NCI-H526 (cell line): ENCODE results near the gene EXTL1.

ENCODE experiments used
- DNase-seq, 2 experiments: peaks; one replicate each; lab custom pipeline; 2025; lab: John Stamatoyannopoulos, UW

Gene EXTL1

DNA sequence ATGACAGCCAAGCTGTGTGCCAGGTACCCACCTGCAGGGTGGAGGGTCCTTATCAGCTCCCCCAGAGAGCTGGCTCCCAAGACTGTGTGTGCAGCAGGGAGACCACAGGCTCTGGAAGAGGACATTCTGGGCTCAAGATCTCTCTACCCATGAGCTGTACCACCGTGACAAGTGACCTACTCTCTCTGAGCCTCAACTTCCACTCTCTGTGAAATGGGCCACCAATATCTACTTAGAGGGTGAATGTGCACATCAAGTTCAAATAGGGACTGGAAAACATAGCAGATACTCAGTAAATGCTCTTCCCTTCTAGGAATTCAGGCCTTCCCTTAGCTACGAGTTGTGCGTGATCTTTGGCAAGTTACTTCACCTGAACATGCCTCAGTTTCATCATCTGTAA is 22.8 kb downstream of the EXTL1 start:
- DNase-seq = no peak

DNA sequence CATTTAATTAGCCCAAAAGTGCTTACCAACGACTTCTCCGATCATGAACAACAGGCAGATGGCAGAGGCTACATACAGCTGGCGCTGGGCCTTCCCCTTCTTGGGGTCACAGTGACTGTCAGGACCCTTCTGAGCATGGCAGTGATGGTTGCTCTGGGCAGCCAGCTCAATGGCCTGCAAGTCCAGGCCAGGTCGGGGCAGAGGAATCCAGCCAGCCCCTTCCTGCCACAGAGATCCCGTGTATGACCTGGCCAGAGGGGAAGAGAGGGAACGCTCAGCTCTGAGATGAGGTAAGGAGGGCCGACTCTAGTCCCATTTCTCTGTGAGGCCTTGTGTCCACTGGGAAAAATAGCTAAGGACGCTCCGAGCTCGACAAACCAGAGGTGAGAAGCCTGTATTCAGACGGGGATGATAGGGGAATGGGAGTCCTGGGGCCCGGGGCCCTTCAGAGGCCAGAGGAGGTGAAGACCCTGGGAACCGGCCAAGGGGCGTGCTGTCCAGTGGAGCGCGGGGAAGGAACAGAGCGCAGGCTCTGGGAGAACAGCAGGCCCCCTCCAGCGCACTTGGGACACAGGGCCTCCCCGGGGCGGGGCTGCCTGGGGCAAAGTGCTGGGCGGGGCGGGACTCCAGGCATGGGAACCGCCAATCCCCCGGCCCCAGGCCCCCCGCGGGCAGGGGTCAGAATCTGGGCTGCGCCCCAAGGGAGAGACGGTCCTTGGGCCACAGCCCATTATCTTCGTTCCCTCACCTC is 23.6 kb downstream of the EXTL1 start:
- no peak for DNase-seq

DNA sequence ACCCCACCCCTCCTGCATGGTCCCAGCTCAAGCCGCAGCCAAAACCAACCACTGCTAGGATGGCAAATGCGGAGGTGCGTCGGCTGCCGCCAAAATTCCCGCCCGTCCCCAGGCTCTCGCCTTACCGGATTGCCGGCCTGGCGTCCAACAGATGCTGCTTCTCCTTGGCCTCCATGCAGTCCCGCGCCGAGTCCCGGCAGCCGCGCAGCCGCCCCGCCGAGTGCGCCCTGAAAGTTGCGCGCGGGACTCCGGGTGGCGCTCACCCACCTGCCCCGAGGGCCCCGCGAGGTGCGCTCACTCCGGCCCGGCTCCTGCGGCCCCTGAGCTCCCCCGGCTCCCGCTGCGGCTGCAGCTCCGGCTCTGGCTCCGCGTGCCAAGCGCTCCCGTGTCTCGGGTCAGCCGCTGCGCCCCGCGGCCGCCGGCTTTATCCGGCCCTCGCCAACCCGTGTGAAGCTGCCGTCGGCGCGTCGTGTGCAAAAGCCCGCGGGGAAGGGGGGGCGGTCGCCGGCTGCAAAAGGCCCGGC is 24.2 kb downstream of the EXTL1 start, which contains the start of gene SLC30A2:
SLC30A2 (minus strand) TSS at position 397 of the 524 bp plus-strand sequence; CDS start at position 175, 222 bp downstream.
- DNase-seq = peak in 1 of 2 experiments; percentile 60

DNA sequence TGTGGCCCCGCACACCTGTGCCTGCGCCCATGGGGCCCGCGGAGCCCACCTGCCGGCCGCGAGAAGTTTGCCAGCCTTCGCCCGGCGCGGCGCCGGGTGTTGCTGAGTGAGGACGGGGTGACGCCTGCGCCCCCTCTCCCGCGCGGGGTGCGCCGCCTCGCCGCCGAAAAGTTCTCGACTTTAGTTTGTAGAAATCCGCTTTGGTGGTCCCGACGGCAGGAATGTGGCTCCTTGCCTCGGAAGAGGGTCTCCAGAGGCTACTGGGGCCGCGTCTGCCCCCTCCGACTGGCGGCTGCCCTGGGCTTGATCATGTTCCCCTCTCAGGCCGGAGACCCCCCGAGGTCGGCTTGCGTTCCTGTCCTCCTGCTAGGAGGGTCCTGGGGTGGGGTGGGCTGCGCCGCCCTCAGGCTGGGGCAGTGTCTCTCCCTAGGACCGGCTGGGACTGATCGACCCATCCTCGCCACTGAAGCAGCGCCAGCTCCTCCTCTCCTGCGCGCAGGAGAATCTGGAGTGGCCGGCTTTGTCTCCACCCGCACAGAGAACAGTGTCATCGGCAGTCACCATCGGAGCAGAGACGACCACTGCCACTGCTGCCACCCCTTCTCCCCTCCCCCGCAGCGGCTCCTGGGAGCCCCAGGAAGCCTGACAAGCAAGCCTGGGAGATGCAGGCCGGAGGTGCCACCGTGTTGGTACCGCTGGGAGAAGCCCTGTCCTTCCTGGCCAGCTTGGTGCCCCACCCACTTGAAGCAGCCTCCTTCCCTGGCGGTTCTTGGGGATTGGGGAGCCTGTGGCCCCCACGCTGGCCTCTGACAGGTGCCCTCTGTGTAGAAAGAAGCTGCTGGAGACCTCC is 24.9 kb downstream of the EXTL1 start:
- DNase-seq = no peak

DNA sequence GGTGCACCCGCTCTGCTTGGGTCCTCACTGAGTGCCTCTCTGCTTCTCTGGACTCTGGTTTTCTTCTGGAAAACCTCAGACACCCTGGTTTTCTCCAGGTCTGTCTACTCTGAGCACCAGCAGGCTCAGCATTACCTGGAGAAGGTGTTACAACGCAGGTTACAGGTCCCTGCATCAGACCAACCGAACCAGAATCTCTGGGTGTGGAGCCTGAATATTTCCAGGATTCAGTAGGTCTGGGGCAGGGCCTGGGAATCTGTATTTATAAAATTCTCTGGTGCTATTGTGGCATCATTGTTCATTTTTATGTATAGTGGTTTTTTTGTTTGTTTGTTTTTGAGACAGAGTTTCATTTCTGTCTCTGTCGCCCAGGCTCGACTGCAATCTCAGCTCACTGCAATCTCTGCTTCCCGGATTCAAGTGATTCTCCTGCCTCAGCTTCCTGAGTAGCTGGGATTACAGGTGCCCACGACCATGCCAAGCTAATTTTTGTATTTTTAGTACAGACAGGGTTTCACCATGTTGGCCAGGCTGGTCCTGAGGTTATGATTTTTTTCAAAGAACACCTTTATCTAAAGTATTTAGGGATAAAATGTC is 25.8 kb downstream of the EXTL1 start:
- no peak for DNase-seq

DNA sequence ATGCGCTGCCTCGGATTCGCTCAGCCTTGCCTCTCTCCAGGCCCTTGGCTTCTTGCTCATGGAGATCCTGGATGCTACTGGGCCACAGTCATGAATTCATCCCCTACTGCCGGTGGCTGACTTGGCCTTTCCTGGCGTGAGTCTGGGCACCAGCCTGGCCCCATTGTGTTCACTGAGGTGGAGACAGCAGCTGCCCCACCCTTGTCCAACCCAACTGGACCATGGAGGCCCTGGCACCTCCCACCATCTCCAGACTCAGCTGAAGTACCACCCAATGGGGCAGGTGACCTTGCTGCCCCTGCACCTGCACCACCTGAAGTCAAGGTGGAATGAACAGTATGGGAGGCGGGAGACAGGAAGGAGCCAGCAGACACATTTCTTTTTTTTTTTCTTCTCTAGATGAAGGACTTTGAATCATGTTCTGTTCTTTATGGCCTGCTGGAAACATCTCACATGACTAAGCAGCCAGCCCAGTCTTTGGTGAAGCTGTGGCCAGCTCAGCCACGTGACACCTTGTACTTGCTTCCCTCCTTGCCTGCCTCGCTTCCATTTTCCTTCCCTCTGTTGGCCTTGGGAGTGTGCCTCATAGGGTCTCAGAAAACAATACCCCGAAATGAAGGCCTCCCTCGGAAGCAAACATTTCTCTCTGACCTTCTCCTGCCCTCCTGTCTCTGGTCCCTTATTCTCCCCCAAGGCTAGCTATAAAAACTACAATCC is 28.1 kb downstream of the EXTL1 start:
- DNase-seq = no peak

DNA sequence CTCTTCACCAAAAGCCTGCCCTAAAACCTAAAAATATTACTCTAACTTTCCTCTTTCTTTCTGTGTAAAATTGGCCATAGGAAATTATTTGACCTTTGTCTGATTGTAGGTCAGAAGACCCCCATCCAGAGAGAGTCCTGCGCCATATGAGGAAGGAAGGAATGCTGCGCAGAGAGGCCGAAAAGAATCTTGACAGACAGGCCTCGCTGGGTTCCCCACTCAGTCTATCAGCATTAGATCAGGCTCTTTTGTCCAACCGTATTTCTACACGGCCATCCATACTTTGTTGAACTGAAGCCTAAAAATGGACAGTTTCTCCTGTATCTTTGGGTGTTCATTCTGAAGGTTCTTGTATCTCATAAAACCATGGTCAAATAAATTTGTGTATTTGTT is 28.7 kb downstream of the EXTL1 start:
- DNase-seq = no peak

DNA sequence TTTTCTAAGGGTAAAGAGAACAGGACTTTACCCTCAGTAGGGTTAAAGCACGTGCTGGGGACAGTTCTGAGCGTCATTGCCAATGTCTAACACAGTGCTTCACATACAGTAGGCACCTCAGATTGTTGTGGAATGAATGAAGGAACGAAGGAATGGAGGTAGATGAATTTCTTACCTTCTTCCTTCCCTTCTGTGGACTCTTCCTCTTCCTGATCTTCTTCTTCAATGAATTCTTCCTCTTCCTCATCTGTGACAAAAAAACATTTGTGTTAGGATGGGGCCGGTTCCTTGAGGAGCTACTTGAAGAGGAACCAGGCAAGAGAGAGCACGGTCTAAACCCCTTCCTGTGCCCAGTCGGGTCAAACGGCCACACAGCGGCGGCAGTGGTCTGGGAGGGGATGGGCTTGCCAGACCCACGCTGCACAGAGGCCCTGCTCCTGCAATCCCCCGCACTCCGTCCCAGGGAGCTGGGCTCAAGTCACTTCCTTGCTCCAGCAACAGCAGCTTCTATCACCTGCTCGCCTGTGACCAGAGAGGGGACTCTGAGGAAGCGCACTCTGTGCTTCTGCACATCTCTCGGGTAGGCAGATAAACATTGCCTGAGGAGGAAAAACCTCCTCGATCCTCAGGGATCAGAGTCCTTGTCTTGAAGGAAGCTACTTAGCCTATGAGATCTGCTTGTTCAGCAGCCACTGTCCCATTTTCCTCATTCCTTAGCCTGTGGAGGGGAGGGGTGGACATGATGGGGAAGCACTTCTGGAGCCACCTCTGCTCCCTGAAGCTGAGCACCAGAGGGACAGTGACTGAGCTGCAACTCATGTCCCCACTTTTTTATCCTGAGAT is 32.4 kb downstream of the EXTL1 start:
- DNase-seq = no peak

DNA sequence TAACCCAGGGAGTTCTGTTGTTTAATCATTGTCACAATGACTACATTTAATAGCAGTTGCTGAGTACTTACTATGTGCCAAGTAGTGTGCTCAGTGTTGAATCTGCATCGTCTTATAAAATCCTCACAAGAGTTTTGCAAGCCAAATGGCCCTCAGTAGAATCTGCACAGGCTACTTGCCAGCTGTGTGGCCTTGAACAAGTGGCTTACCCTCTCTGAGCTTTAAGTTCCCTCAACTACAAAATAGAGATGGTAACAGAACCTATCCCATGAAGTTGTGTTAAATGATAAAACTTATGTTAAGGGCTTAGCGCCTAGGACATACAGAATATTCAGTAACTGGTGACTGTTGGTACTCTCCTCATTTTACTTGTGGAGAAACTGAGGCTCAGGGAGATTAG is 33.5 kb downstream of the EXTL1 start:
- DNase-seq = no peak

DNA sequence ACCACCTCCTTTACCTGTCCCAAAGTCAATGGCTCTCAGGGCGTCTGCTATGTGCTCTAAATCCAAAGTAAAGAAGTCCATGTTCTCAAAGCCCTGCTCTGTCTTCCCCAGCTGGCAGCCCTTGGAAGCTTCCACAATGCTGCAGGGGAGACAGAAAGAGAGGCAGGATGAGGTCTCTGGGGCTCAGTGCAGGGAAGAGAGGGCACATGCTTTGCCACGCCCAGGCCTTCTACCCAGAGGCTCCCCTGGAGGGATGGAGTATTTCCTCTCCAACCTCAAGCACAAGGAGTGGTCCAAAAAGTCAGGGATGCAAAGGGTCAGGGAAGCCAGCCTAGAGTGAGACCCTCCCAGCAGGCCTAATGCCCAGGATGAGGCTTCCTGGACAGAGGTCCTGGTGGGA is 35.6 kb downstream of the EXTL1 start:
- DNase-seq = no peak

DNA sequence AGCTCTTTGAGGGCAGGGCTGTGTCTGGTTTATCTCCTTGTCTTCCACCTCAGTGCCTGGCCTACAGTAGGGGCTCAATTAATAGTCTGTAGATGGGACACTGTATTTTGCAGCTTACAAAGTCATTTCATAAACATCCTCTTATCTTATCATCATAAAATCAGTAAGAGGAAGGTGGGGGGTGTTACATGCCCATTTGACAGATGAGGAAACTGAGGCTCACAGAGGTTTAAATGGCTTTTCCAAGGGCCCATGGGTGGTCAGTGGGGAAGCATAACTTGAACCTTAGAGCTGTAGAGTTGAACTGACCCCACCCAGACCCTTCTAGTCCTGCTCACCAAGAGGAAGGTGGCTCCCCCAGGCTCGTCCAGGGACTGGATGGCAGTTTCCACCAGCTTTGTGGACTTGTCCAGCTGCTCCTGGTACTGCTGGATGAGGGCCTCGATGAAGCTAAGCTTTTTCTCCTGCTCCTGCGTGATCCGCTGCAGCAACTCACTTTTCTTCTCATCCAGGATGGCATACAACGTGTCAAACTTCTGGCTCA is 36.5 kb downstream of the EXTL1 start:
- no peak for DNase-seq

DNA sequence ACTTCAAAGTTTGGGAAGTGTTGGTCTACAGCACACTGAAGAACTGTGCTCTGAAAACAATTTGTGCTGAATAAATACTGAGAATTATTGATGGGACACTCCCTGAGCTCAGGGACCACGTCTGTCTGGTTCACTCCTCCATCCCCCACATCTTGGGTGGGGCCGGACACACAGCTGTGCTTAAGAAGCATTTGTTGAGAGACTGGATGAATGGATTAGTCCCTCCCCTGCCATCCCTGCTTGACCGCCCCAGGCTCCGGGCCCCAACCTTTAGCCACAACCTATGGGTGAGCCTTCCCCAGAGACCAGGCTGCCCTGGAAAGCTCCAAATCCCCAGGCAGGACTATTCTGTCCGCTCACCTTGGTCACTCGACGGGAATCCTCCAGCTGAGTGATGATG is 38.3 kb downstream of the EXTL1 start:
- DNase-seq = no peak

DNA sequence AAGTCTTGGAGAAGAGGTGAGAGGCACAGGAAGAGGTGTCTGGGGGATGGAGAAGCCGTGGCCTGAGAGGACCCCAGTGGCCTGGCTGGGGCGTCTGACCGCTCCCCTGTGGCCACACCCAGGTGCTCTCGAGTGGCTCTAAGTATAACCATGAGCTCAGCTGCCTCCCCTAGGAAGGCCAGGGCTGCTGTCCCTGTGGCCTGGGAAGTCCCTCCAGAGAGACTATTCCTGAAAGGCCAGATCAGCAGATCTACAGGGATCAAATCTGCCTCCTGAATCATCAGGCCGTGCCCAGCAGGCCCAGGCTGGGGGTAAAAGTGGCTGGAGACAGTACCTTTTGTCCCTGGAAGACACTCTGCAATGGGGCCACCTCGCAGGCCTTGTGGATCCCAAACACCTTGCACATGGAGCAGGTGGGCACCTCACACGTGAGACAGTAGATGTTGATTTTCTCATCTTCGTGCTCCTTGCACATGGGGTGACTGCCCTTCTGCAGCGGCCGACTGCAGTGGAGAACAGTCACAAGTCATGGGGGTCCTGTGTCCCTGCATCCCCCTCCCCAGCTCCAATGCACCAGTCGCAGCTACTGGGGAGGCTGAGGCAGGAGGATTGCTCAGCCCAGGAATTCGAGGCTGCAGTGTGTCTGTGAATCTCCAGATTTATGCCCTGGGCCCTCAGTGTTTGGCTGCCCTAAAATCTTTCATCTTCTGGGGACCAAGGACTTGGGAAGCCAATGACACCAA is 39.4 kb downstream of the EXTL1 start:
- DNase-seq = no peak

DNA sequence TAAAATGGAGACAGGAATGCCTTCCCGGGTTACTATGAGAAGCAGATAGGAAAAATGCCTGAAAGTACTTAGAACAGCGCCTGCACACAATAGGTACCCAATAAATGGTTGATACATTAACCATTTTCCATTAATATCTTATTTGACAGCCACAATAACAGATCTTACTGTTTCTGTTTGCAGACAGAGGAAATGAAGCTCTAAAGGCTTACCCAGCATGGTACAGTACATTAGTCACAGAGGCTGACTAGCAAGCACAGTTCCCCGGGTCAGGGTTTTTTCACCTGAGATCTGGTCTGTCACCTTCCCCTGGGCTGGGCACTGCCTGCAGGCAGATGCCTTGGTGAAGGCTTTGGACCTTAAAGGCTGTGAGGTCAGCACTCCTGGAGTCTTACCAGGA is 43.0 kb downstream of the EXTL1 start:
- no peak for DNase-seq

DNA sequence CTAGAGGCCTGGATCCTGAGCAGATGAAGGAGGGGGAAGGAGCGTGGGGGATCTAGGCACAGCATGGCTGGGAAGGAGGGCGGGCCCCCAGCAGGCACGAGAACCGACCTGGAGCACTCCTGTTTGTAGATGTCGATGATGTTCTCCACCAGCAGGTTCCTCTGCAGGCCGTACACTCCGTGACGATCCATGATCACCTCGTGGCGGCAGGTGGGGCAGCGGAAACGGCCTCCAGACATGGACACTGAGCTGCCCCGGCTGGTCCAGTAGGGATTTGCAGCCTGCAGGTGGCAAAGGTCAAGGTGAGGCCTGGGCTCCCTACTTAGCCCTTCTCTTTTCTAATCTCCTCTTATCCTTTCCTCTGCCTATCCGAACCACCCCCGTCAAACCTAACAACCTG is 44.6 kb downstream of the EXTL1 start:
- no peak for DNase-seq

DNA sequence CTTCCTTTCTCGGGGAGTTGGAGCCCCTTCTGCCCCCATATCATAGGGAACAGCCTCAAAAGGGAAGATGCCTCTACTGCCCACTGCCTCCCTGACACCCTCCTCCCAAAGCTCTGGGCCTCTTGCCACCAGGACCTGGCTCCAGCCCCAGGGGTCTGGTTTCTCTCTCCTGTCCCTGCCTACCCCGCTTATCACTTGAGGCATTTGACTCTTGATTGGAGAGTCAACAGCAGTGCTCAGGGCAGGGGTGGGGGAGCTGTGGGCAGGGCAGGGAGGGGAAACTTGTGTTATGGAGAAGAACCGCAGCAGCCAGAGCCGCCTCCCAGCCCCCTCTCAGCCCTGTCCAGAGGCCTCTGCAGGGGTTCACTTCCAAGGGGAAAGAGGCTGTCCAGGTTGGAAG is 45.3 kb downstream of the EXTL1 start:
- DNase-seq = no peak

DNA sequence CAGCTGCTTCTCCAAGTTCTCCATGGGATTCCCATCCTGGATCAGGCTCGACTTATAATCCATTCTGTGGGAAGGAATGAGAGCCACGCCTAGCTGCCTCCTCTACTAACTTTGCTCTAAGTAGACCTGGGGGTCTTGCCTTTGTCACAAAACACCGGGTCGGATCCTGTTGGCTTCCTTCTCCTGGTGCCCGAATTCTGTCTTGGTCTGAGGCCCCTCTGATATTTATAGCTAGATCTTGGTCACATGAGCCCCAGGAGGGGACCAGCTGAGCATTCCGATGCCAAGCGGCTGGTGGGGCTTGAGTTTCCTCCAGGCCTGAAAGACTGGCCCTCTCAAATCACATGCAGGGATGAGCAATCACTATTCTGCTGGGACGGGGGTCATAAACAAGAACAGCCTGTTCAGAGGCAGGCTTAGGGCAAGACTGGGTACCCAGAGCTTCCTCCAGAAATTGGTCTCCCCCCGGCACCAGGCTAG is 45.9 kb downstream of the EXTL1 start, which contains the start of gene TRIM63:
TRIM63 (minus strand) TSS at position 199 of the 480 bp plus-strand sequence; CDS start at position 63, 136 bp downstream.
- no peak for DNase-seq

DNA sequence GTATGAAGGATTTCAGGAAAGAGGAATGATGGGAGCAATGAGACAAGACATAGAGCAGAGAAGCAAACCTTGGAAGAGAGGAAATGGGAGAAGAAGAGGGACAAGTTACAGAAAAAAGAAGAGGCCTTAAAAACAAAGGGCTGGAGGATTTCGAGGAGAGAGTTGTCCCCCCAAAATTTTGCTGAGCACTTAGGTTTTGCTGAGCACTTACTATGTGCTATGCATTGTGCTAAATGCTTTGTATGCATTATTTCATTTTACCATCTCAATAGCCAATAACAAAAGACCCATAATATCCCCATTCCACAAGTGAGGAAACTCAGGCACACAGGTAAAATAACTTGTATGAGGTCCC is 48.3 kb downstream of the EXTL1 start:
- DNase-seq = no peak

DNA sequence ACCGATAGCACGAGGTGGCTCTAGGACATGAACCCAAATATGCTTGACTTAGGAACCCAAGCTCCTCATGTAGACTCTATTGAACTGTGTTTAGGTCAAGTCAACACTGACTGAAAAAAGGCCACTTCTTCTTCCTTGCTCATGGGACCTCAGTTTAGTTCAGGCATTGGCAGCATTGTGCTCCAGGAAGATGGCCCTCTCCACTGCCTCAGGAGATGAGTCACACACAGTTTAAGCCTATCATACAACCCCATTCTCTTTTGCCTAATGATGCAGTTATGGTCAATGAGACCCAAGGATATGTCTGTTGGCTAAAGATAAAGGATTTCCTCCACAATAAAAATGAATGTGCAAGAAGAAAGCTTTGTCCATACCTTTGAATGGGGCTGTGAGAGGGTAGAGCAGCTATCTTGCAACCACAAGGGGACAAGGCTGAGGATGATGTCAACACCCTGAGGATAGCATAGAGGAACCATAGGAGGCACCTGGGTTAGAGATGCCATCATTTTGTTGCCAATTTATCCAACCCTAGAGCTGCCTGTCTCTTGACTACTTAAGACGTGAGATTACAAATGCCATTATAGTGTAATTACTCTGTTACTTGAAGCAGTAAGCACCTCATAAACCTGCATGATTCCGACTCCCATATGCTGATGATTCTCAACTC is 48.9 kb downstream of the EXTL1 start:
- DNase-seq = no peak
